K562 treated with DMSO at 1 percent for 12 hours (cell line): ENCODE measurements around the gene ZSCAN31. TPM values are rescaled to one million over a fixed set of nuclear protein-coding genes. Genes with fewer than 3 reads are reported as not detected.

Experiments
- total RNA-seq: library from RNA; unstranded; fragments of 300-600 nt; gene quantifications from 2 replicates; pipeline ENCODE4 v1.2.3, GENCODE V29; 2022; ENCODE audit not compliant: insufficient read depth

Gene ZSCAN31
- total RNA-seq: 2.8 and 10.9 TPM in 2 replicates

DNA sequence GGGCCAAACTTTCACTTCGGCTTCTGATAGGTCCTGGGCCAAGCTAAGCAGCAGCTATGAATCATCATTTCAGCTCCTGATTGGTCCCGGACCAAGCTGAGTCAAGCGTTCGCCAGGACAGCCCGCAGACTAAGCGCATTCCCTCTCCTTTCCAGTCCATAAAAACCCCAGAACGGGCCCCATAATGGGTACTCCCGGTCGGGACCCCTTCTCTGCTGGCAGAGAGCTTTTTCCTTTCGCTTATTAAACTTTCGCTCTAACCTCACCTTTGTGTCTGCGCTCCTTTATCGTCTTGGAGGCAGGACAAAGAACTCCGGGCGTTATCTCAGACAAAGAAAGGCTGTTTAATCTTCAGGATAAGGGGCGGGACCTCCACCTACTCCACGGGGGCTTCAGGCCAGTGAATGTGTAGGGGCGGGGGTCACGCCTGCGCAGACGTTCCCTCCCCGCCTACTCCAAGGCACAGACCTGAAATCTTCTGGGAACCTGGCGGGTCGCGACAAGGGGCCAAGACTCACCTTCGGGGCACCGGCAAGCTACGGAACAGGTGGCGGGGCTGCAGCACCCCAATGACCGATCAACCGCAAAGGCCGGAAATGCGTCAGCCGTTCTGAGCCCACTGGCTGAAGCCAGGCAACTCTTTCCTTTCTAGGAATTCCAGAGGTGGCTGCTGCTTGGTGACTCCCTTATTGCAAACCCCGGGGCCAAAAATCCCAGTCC is at the start of gene ZSCAN31:
TSS of gene ZSCAN31 (minus strand) at position 585 of the 720 bp plus-strand sequence. CDS start 6,465 bp downstream, outside the sequence.

GRCh38 chr6:28349892-28350737 is 14.2 kb upstream of the ZSCAN31 start, which contains the start of gene ZKSCAN3:
Gene ZKSCAN3 (plus strand): TSS chr6:28349947. CDS start chr6:28359587, 9,640 bp downstream.

DNA sequence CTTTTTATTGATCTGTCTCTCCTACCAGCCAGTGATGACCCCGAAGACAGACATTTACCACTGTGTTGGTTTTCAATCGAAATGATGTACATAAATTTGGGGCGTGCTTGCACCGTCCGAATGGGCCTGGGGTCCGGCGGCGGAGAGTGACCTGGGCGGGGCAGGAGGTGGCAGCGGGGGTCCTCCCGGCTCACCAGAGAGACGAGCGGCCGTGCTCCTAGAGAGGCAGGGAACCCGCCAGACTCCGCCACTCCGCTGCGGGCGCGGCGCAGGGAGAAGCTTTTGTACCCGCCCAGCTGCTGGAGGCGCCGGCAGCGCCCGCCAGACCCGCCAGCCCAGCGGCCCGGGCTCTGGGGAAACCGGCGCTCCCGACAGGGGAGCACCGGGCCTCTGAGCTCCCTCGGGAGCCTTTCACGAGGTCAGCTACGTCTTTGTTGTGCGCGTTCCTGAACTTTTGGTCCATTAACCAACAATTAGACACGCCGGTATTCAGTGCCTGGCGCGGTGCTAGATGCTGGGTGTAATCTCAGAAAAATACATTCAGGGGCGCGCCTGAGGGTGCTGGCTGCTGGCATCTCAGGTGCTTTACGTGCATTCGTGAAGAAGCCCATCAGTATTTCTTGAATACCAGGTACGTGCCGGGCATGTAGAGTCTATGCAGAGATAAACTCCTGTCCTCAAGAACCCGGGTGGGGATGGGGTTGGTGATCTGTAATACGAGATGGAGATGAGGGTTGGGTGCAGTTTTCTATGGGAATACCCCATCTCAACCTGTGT is 54.5 kb downstream of the ZSCAN31 start, which contains the start of gene PGBD1:
TSS of gene PGBD1 (plus strand) at position 285 of the 777 bp plus-strand sequence. CDS start 2,242 bp downstream, outside the sequence.

Other genes with a start within 250 kb of the ZSCAN31 start
- gene ZSCAN16, start 211.5 kb downstream of the ZSCAN31 start, total RNA-seq: not detected in 2 replicates
- 3.5 and 28.3 TPM in 2 replicates for gene ZKSCAN8, start 194.3 kb downstream of the ZSCAN31 start, total RNA-seq
- 13.6 and 25.6 TPM in 2 replicates for gene ZSCAN9, start 110.9 kb downstream of the ZSCAN31 start, total RNA-seq
- gene ZKSCAN4, start 83.9 kb downstream of the ZSCAN31 start, total RNA-seq: 6.5 and 9.5 TPM in 2 replicates
- not detected in 2 replicates for gene NKAPL, start 76.9 kb downstream of the ZSCAN31 start, total RNA-seq
- 4.7 and 7.2 TPM in 2 replicates for gene ZSCAN26, start 69.0 kb downstream of the ZSCAN31 start, total RNA-seq
- gene PGBD1, start 54.6 kb downstream of the ZSCAN31 start, total RNA-seq: 7.6 and 14.5 TPM in 2 replicates
- gene ZKSCAN3, start 13.8 kb upstream of the ZSCAN31 start, total RNA-seq: 3.3 and 8.7 TPM in 2 replicates
- gene ZSCAN12, start 63.6 kb upstream of the ZSCAN31 start, total RNA-seq: 2.5 and 7.8 TPM in 2 replicates
- gene ZSCAN23, start 107.3 kb upstream of the ZSCAN31 start, total RNA-seq: not detected in 2 replicates
- not detected in 2 replicates for gene GPX6, start 179.6 kb upstream of the ZSCAN31 start, total RNA-seq
- gene GPX5, start 189.7 kb upstream of the ZSCAN31 start, total RNA-seq: 1.2 and 5.1 TPM in 2 replicates